ENCODE results near the gene PLD1. TPM values are rescaled to one million over a fixed set of nuclear protein-coding genes. Genes with fewer than 3 reads are reported as not detected.

PLD1 gene
- total RNA-seq, 2 experiments from 2014 or later, result 0.22 to 1.0 TPM

GRCh38 chr3:171842864-171843518 lies 32.7 kb upstream of the PLD1 start, which contains the start of gene TMEM212:
TMEM212 (plus strand) TSS chr3:171843349; CDS start chr3:171843384, 35 bp downstream.
- Mint-ChIP-seq H3K27ac (no peak within 1 kb of the TSS), H3K36me3 (ENCODE audit: low read depth) (no peaks in the 10 kb centered on the region), H3K4me1 (ENCODE audit: low read depth) (peaks cover 5% of the 10 kb centered on the region), H3K9me3 (no peaks in the 10 kb centered on the region), H3K4me3 (no peak within 1 kb of the TSS), H3K27me3 (no peaks in the 10 kb centered on the region)
- intact Hi-C loops (cut with DNase I, micrococcal nuclease), result no loop called here
- POLR2A ChIA-PET, result no interaction called here
- DNase-seq (no peak), ATAC-seq (ENCODE audit: poor library complexity) (no peak)
- Histone ChIP-seq H3K36me3 (ENCODE audit: insufficient read depth, low read length) (no peaks in the 10 kb centered on the region), H3K4me1 (ENCODE audit: insufficient read depth, low read length) (no peaks in the 10 kb centered on the region), H3K9me3 (ENCODE audit: control insufficient read depth in 1 of 2, insufficient read depth in 1 of 2, low read length in 2 of 2) (no peaks in the 10 kb centered on the region), H3K27me3 (ENCODE audit: control insufficient read depth in 1 of 2, insufficient read depth in 2 of 2, low read length in 2 of 2) (no peaks in the 10 kb centered on the region), H3K4me3 (ENCODE audit: low read length) (no peak within 1 kb of the TSS), H3K27ac (ENCODE audit: low read depth in 1 of 2, low read length in 2 of 2) (no peak within 1 kb of the TSS)
- CTCF ChIA-PET, result no interaction called here
- TF ChIP-seq, protein P1, sequence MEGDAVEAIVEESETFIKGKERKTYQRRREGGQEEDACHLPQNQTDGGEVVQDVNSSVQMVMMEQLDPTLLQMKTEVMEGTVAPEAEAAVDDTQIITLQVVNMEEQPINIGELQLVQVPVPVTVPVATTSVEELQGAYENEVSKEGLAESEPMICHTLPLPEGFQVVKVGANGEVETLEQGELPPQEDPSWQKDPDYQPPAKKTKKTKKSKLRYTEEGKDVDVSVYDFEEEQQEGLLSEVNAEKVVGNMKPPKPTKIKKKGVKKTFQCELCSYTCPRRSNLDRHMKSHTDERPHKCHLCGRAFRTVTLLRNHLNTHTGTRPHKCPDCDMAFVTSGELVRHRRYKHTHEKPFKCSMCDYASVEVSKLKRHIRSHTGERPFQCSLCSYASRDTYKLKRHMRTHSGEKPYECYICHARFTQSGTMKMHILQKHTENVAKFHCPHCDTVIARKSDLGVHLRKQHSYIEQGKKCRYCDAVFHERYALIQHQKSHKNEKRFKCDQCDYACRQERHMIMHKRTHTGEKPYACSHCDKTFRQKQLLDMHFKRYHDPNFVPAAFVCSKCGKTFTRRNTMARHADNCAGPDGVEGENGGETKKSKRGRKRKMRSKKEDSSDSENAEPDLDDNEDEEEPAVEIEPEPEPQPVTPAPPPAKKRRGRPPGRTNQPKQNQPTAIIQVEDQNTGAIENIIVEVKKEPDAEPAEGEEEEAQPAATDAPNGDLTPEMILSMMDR (IDR thresholded peaks at IDR 0.05), result no peak

GRCh38 chr3:171841620-171842000 lies 31.3 kb upstream of the PLD1 start:
- CTCF ChIA-PET, result no interaction called here
- Mint-ChIP-seq H3K9me3 (no peaks in the 10 kb centered on the region), H3K27me3 (no peaks in the 10 kb centered on the region), H3K27ac (no peak overlapping the region), H3K36me3 (ENCODE audit: low read depth) (no peaks in the 10 kb centered on the region), H3K4me1 (ENCODE audit: low read depth) (peaks cover 2% of the 10 kb centered on the region), H3K4me3 (no peak overlapping the region)
- POLR2A ChIA-PET, result interaction anchor here (1.0 kb wide), 1 partner anchor 24 kb away, joined by 3 read pairs; no protein-coding TSS in a partner anchor
- H3K36me3 ChIP-seq (ENCODE audit: insufficient read depth, low read length), result no peaks in the 10 kb centered on the region
- H3K9me3 ChIP-seq (ENCODE audit: control insufficient read depth in 1 of 2, insufficient read depth in 1 of 2, low read length in 2 of 2), result no peaks in the 10 kb centered on the region
- H3K27me3 ChIP-seq (ENCODE audit: control insufficient read depth in 1 of 2, insufficient read depth in 2 of 2, low read length in 2 of 2), result peaks cover 0 to 4% of the 10 kb centered on the region in 2 experiments
- intact Hi-C loops (cut with DNase I, micrococcal nuclease), result no loop called here
- H3K27ac ChIP-seq (ENCODE audit: low read depth in 1 of 2, low read length in 2 of 2), result no peak overlapping the region
- DNase-seq, result no peak
- H3K4me3 ChIP-seq (ENCODE audit: low read length), result no peak overlapping the region
- ATAC-seq (ENCODE audit: poor library complexity), result no peak
- H3K4me1 ChIP-seq (ENCODE audit: insufficient read depth, low read length), result no peaks in the 10 kb centered on the region
- TF ChIP-seq, protein P1 (IDR thresholded peaks at IDR 0.05), result no peak

DNA sequence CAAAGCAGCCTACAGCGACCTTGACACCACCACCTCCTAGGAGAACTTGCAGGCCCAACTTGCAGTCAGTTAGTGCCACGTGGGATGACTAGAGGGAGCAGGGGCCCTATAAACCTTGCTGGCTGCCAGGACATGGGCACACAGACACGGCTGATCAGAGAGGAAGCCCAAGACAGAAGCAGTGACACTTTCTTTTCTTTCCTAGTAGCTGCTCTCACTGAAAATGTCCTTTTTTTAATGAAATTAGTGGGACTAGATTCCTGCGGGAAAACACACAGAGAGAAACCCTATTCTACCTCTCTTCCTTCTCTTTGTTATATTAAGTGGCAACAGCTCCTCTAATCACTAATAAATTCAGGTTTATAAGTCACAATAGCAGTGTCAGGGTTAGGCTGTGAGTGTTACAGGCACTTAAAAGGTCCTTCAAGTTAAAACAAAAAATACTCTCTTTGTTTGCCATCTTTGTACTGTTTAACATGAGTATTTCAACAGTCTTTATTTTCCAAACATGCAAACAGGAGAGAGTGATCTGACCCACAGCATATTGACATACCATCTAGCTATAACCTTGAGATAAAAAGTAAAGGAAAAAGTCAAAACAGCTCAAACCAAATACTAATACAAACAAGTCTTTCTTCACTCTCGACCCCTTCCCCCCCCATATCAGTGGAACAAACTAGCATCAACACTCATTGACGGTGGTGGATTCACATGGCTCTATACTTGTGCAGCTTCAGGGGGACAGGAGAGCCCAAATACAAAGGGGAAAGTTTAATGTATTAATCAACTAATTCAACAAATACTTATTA lies 30.7 kb upstream of the PLD1 start:
- H3K4me3 ChIP-seq (ENCODE audit: low read length), result no peak overlapping the region
- H3K36me3 ChIP-seq (ENCODE audit: insufficient read depth, low read length), result no peaks in the 10 kb centered on the region
- intact Hi-C loops (cut with DNase I, micrococcal nuclease), result no loop called here
- no peaks in the 10 kb centered on the region for H3K27me3 Mint-ChIP-seq
- H3K4me3 Mint-ChIP-seq, result no peak overlapping the region
- no peak overlapping the region for H3K27ac ChIP-seq (ENCODE audit: low read depth in 1 of 2, low read length in 2 of 2)
- TF ChIP-seq, protein P1 (IDR thresholded peaks at IDR 0.05), result no peak
- ATAC-seq (ENCODE audit: poor library complexity), result no peak
- CTCF ChIA-PET, result interaction anchor here (1.2 kb wide), 1 partner anchor 9 kb away, joined by 4 read pairs; no protein-coding TSS in a partner anchor
- H3K27me3 ChIP-seq (ENCODE audit: control insufficient read depth in 1 of 2, insufficient read depth in 2 of 2, low read length in 2 of 2), result peaks cover 0 to 4% of the 10 kb centered on the region in 2 experiments
- H3K4me1 Mint-ChIP-seq (ENCODE audit: low read depth), result no peaks in the 10 kb centered on the region
- no peak for DNase-seq
- H3K4me1 ChIP-seq (ENCODE audit: insufficient read depth, low read length), result no peaks in the 10 kb centered on the region
- no peak overlapping the region for H3K27ac Mint-ChIP-seq
- H3K9me3 Mint-ChIP-seq, result no peaks in the 10 kb centered on the region
- H3K9me3 ChIP-seq (ENCODE audit: control insufficient read depth in 1 of 2, insufficient read depth in 1 of 2, low read length in 2 of 2), result no peaks in the 10 kb centered on the region
- POLR2A ChIA-PET, result interaction anchor here (1.0 kb wide), 1 partner anchor 25 kb away, joined by 3 read pairs; no protein-coding TSS in a partner anchor
- H3K36me3 Mint-ChIP-seq (ENCODE audit: low read depth), result no peaks in the 10 kb centered on the region

Measured in CD4-positive, alpha-beta T cell (primary cell).